Astrocyte (in vitro differentiated cells and primary cell): ENCODE results near the gene RTP3. TPM values are rescaled to one million over a fixed set of nuclear protein-coding genes. Genes with fewer than 3 reads are reported as not detected.

ENCODE experiments used
- DNase-seq: peaks from one replicate; pipeline ENCODE4 v3.0.0-alpha.2; 2010; ENCODE audit warnings: low read depth
- FAIRE-seq: peaks from 2 replicates; lab custom pipeline; 2011; peaks lifted over from hg19 to GRCh38; lab: Jason Lieb, UNC
- H2AFZ ChIP-seq: 2 replicates; pipeline ENCODE4 v1.6.0; 2012; ENCODE audit warnings: low read depth, low read length, inconsistent platforms
- H3K27ac ChIP-seq: 2 replicates; pipeline ENCODE4 v1.5.1; 2011; ENCODE audit warnings: low read depth, low read length, inconsistent platforms
- H3K27me3 ChIP-seq: 2 replicates; pipeline ENCODE4 v1.6.0; 2011; ENCODE audit warnings: low read length, inconsistent platforms; ENCODE audit not compliant: insufficient read depth
- H3K36me3 ChIP-seq: 2 replicates; pipeline ENCODE4 v1.5.1; 2011; ENCODE audit warnings: low read length, inconsistent platforms; ENCODE audit not compliant: insufficient read depth
- H3K4me1 ChIP-seq: 2 replicates; pipeline ENCODE4 v1.5.1; 2011; ENCODE audit warnings: low read length, inconsistent platforms; ENCODE audit not compliant: insufficient read depth
- H3K4me2 ChIP-seq: 2 replicates; pipeline ENCODE4 v1.6.0; 2012; ENCODE audit warnings: low read length, inconsistent platforms
- H3K4me3 ChIP-seq: 2 replicates; pipeline ENCODE4 v1.5.1; 2011; ENCODE audit warnings: low read depth, mild to moderate bottlenecking, low read length, inconsistent platforms; ENCODE audit not compliant: insufficient read depth
- H3K79me2 ChIP-seq: 2 replicates; pipeline ENCODE4 v1.6.0; 2012; ENCODE audit warnings: mild to moderate bottlenecking, low read length, inconsistent platforms; ENCODE audit not compliant: insufficient read depth
- H3K9ac ChIP-seq: 2 replicates; pipeline ENCODE4 v1.6.0; 2012; ENCODE audit warnings: mild to moderate bottlenecking, low read length, inconsistent platforms
- H3K9me3 ChIP-seq: 2 replicates; pipeline ENCODE4 v1.5.1; 2012; ENCODE audit warnings: low read depth, mild to moderate bottlenecking, low read length, inconsistent platforms; ENCODE audit not compliant: insufficient read depth
- H4K20me1 ChIP-seq: 2 replicates; pipeline ENCODE4 v1.6.0; 2012; ENCODE audit warnings: low read length, inconsistent platforms; ENCODE audit not compliant: insufficient read depth
- H3K27ac Mint-ChIP-seq: one replicate; pipeline ENCODE4 v1.8.0; 2021; ENCODE audit warnings: mild to moderate bottlenecking, mixed read lengths; ENCODE audit not compliant: unreplicated experiment
- H3K27me3 Mint-ChIP-seq: one replicate; pipeline ENCODE4 v1.8.0; 2021; ENCODE audit warnings: low read depth, mixed read lengths; ENCODE audit not compliant: unreplicated experiment
- H3K36me3 Mint-ChIP-seq: one replicate; pipeline ENCODE4 v1.8.0; 2021; ENCODE audit warnings: low read depth, mixed read lengths; ENCODE audit not compliant: unreplicated experiment
- H3K4me1 Mint-ChIP-seq: one replicate; pipeline ENCODE4 v1.8.0; 2021; ENCODE audit warnings: low read depth, mixed read lengths; ENCODE audit not compliant: unreplicated experiment
- H3K4me3 Mint-ChIP-seq: one replicate; pipeline ENCODE4 v1.8.0; 2021; ENCODE audit warnings: mild to moderate bottlenecking, moderate library complexity, mixed read lengths; ENCODE audit not compliant: unreplicated experiment
- H3K9me3 Mint-ChIP-seq: one replicate; pipeline ENCODE4 v1.8.0; 2021; ENCODE audit warnings: mild to moderate bottlenecking, mixed read lengths; ENCODE audit not compliant: unreplicated experiment
- CTCF ChIP-seq: IDR thresholded peaks from 2 replicates; pipeline ENCODE4 v1.5.1; 2011; ENCODE audit warnings: low read depth, mild to moderate bottlenecking, inconsistent platforms, low read length, moderate library complexity; ENCODE audit not compliant: insufficient read depth
- EZH2 ChIP-seq: IDR thresholded peaks from 2 replicates; pipeline ENCODE4 v1.6.1; 2012; ENCODE audit warnings: mild to moderate bottlenecking, low read length, inconsistent platforms; ENCODE audit not compliant: insufficient read depth
- total RNA-seq: library from RNA; stranded (reverse); gene quantifications from 2 replicates; pipeline ENCODE4 v1.2.1, GENCODE V29; 2021

RTP3 gene
- total RNA-seq, 1 donor from 2014 or later = not detected

GRCh38 chr3:46512191-46512749 lies 14.5 kb downstream of the RTP3 start:
- no peak overlapping the region for H2AFZ ChIP-seq
- H3K79me2 ChIP-seq = no peaks in the 10 kb centered on the region
- H3K27me3 ChIP-seq = no peaks in the 10 kb centered on the region
- no peaks in the 10 kb centered on the region for H3K36me3 ChIP-seq
- peaks cover 9% of the 10 kb centered on the region for H3K4me1 ChIP-seq
- H3K9me3 Mint-ChIP-seq = no peaks in the 10 kb centered on the region
- H3K9me3 ChIP-seq = no peaks in the 10 kb centered on the region
- FAIRE-seq = no peak
- H3K27ac Mint-ChIP-seq = no peak overlapping the region
- no peak for DNase-seq
- H3K27ac ChIP-seq = no peak overlapping the region
- no peaks in the 10 kb centered on the region for H3K36me3 Mint-ChIP-seq
- no peak overlapping the region for H3K4me2 ChIP-seq
- H3K4me3 Mint-ChIP-seq = no peak overlapping the region
- TF ChIP-seq CTCF = no peak
- no peak for TF ChIP-seq EZH2
- peaks cover 8% of the 10 kb centered on the region for H3K27me3 Mint-ChIP-seq
- H3K4me3 ChIP-seq = no peak overlapping the region
- H3K4me1 Mint-ChIP-seq = peaks cover 6% of the 10 kb centered on the region
- H4K20me1 ChIP-seq = no peaks in the 10 kb centered on the region
- no peak overlapping the region for H3K9ac ChIP-seq

GRCh38 chr3:46516521-46516920 lies 18.7 kb downstream of the RTP3 start:
- Mint-ChIP-seq H3K27me3 (no peaks in the 10 kb centered on the region), H3K4me3 (no peak overlapping the region), H3K4me1 (peaks cover 11% of the 10 kb centered on the region), H3K27ac (peak overlapping the region; percentile 91), H3K36me3 (no peaks in the 10 kb centered on the region), H3K9me3 (no peaks in the 10 kb centered on the region)
- no peak overlapping the region for H2AFZ ChIP-seq
- TF ChIP-seq EZH2 (no peak), CTCF (no peak)
- DNase-seq (no peak), FAIRE-seq (no peak)
- H3K27ac ChIP-seq = peak overlapping the region; percentile 79
- no peaks in the 10 kb centered on the region for H3K36me3 ChIP-seq
- H3K79me2 ChIP-seq = no peaks in the 10 kb centered on the region
- peak overlapping the region; percentile 49 for H3K9ac ChIP-seq
- H4K20me1 ChIP-seq = no peaks in the 10 kb centered on the region
- H3K9me3 ChIP-seq = no peaks in the 10 kb centered on the region
- no peaks in the 10 kb centered on the region for H3K27me3 ChIP-seq
- H3K4me2 ChIP-seq = peak overlapping the region; percentile 21
- peaks cover 14% of the 10 kb centered on the region for H3K4me1 ChIP-seq
- H3K4me3 ChIP-seq = no peak overlapping the region

GRCh38 chr3:46517016-46517783 lies 19.4 kb downstream of the RTP3 start:
- Mint-ChIP-seq H3K27me3 (no peaks in the 10 kb centered on the region), H3K27ac (peak overlapping the region; percentile 91), H3K9me3 (no peaks in the 10 kb centered on the region), H3K4me3 (no peak overlapping the region), H3K36me3 (no peaks in the 10 kb centered on the region), H3K4me1 (peaks cover 11% of the 10 kb centered on the region)
- H3K36me3 ChIP-seq = no peaks in the 10 kb centered on the region
- no peaks in the 10 kb centered on the region for H3K79me2 ChIP-seq
- no peak overlapping the region for H2AFZ ChIP-seq
- peak overlapping the region; percentile 49 for H3K9ac ChIP-seq
- H4K20me1 ChIP-seq = no peaks in the 10 kb centered on the region
- FAIRE-seq = no peak
- H3K4me1 ChIP-seq = peaks cover 14% of the 10 kb centered on the region
- TF ChIP-seq CTCF (no peak), EZH2 (no peak)
- peak overlapping the region; percentile 79 for H3K27ac ChIP-seq
- no peak overlapping the region for H3K4me3 ChIP-seq
- H3K4me2 ChIP-seq = peak overlapping the region; percentile 21
- DNase-seq = peak; percentile 88
- H3K27me3 ChIP-seq = no peaks in the 10 kb centered on the region
- H3K9me3 ChIP-seq = no peaks in the 10 kb centered on the region
